HG02642 (cell line): ENCODE data around the gene PLOD3.

ENCODE experiments used
- ATAC-seq: cut with Tn5 transposase; IDR thresholded peaks from one replicate; pipeline ENCODE4 v1.9.1; 2021; ENCODE audit warnings: mild to moderate bottlenecking; ENCODE audit not compliant: unreplicated experiment, poor library complexity

The PLOD3 gene

GRCh38 chr7:101186844-101187428, 30.4 kb downstream of the PLOD3 start:
- ATAC-seq = no peak

GRCh38 chr7:101186194-101186593, 31.2 kb downstream of the PLOD3 start:
- ATAC-seq = no peak

GRCh38 chr7:101185258-101185839, 32.0 kb downstream of the PLOD3 start:
- no peak for ATAC-seq

GRCh38 chr7:101180130-101180755, 37.1 kb downstream of the PLOD3 start, which contains the start of gene NAT16:
NAT16 (minus strand) TSS chr7:101180293; CDS start chr7:101174807, 5,486 bp downstream.
- ATAC-seq = no peak

- ATAC-seq = no peak
Observed at GRCh38 chr7:101179713-101180112, 37.7 kb downstream of the PLOD3 start.

GRCh38 chr7:101179117-101179516, 38.3 kb downstream of the PLOD3 start:
- no peak for ATAC-seq

- no peak for ATAC-seq
Observed at GRCh38 chr7:101177644-101178043, 39.7 kb downstream of the PLOD3 start.

- ATAC-seq = no peak
Observed at GRCh38 chr7:101175664-101176063, 41.7 kb downstream of the PLOD3 start.

- ATAC-seq = no peak
Observed at GRCh38 chr7:101174322-101174854, 43.0 kb downstream of the PLOD3 start.

GRCh38 chr7:101173752-101174244, 43.6 kb downstream of the PLOD3 start:
- ATAC-seq = peak; percentile 43

- no peak for ATAC-seq
Observed at GRCh38 chr7:101172854-101173751, 44.3 kb downstream of the PLOD3 start.

GRCh38 chr7:101172005-101172853, 45.2 kb downstream of the PLOD3 start:
- ATAC-seq = no peak

GRCh38 chr7:101171442-101171837, 45.9 kb downstream of the PLOD3 start:
- no peak for ATAC-seq

GRCh38 chr7:101170617-101171441, 46.6 kb downstream of the PLOD3 start:
- no peak for ATAC-seq

GRCh38 chr7:101169838-101170551, 47.4 kb downstream of the PLOD3 start:
- peak; percentile 48 for ATAC-seq

- ATAC-seq = no peak
Observed at GRCh38 chr7:101169110-101169837, 48.1 kb downstream of the PLOD3 start.

GRCh38 chr7:101168412-101169049, 48.9 kb downstream of the PLOD3 start:
- ATAC-seq = no peak
